Measurements from ENCODE around the gene SLC4A5.

- no peak for TF ChIP-seq CTCF (IDR thresholded peaks at IDR 0.05; ENCODE audit: low read depth, low read length)
- TF ChIP-seq POLR2A (IDR thresholded peaks at IDR 0.05; ENCODE audit: extremely low read depth, insufficient read length) = no peak
- no peak for TF ChIP-seq MYC (IDR thresholded peaks at IDR 0.05; ENCODE audit: low read depth, low read length)
Observed at GRCh38 chr2:74244286-74244685, 98.9 kb downstream of the SLC4A5 start.

Measured in NB4 (cell line).